Spleen (tissue), 7 donors: ENCODE results near the gene DDX52.

Experiments used
- POLR2A ChIP-seq, 3 donors: fragments of 450-650 bp; IDR thresholded peaks; one replicate each; pipeline ENCODE4 v1.5.1; 2017; ENCODE audit warnings: antibody characterized with exemption in 3 of 3, mild to moderate bottlenecking in 1 of 3
- TF ChIP-seq, protein P1 (sequence below), 11 experiments: fragments of 200-600 bp in 7 of 11; fragments of 450-650 bp in 4 of 11; sonication (generic) in 4 of 11; IDR thresholded peaks in 8 of 11; conservative IDR thresholded peaks in 3 of 11; 1 replicate in 7 of 11; 2 replicates in 4 of 11; pipeline versions ENCODE4 v1.4.0 to v1.8.0; 2016 to 2021; ENCODE audit warnings: antibody characterized with exemption in 11 of 11, inconsistent platforms in 4 of 11, mild to moderate bottlenecking in 1 of 11
- donor health status: DM: no; HTN: no; CAD: no; lungs with moderate emphysema.
- donor health status: DM: no; HTN: no; CAD: no.
- donor health status: DM: no; HTN: no; CAD: no.

DNA sequence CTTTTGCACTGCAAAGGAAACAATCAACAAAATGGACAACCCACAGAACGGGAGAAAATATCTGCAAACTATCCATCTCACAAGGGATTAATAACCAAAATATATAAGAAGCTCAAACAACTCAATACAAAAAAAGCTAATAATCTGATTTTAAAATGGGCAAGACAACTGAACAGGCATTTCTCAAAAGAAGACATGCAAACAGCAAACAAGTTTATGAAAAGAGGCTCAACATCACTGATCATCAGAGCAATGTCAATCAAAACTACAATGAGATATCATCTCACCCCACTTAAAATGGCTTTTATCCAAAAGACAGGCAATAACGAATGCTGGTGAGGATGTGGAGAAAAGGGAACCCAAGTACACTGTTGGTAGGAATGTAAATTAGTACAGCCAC, 68.8 kb downstream of the DDX52 start:
- TF ChIP-seq, protein P1, sequence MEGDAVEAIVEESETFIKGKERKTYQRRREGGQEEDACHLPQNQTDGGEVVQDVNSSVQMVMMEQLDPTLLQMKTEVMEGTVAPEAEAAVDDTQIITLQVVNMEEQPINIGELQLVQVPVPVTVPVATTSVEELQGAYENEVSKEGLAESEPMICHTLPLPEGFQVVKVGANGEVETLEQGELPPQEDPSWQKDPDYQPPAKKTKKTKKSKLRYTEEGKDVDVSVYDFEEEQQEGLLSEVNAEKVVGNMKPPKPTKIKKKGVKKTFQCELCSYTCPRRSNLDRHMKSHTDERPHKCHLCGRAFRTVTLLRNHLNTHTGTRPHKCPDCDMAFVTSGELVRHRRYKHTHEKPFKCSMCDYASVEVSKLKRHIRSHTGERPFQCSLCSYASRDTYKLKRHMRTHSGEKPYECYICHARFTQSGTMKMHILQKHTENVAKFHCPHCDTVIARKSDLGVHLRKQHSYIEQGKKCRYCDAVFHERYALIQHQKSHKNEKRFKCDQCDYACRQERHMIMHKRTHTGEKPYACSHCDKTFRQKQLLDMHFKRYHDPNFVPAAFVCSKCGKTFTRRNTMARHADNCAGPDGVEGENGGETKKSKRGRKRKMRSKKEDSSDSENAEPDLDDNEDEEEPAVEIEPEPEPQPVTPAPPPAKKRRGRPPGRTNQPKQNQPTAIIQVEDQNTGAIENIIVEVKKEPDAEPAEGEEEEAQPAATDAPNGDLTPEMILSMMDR (IDR thresholded peaks at IDR 0.05 in 8 of 11, conservative IDR thresholded peaks at IDR 0.05 in 3 of 11) = no peak
- no peak for TF ChIP-seq POLR2A (IDR thresholded peaks at IDR 0.05)
